ENCODE measurements around the gene PINK1.

The PINK1 gene

GRCh38 chr1:20684651-20685050 lies 51.4 kb downstream of the PINK1 start:
- TF ChIP-seq CTCF (IDR thresholded peaks at IDR 0.05; ENCODE audit: extremely low read depth, insufficient read depth, missing control alignments) = no peak
- in situ Hi-C loops (cut with MboI; ENCODE audit: low pct_unique_long_range_greater_than_20kb, low sequenced_read_pairs, unreplicated experiment) = no loop called here
- DNase-seq (ENCODE audit: low spot score) = no peak

DNA sequence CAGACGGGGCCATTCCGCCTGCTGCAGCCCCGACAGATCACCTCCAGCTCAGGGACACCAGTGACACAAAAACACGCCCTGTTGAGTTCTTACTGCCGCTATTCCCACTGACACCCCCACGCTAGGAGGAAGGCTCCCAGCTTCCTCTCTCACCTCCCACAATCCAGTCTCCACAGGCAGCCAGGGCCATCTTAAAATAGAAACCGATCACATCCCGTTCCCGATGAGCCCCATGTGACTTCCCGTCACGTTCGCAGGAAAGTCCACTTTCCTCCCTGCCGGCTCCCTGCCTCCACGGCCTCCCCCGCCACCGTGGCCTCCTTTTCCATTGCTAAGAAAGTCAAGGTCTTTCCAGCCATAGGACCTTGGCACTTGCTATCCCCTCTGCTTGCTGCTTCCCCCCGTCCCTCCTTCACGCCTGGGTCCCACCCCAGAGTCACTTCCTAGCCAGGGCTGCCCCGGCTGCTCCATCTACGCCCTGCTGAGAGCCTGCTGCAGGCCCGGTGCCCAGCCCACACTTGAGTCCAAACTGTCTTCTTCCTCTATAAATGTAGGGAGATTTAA lies 51.9 kb downstream of the PINK1 start:
- no peak for TF ChIP-seq CTCF (IDR thresholded peaks at IDR 0.05; ENCODE audit: extremely low read depth, insufficient read depth, missing control alignments)
- in situ Hi-C loops (cut with MboI; ENCODE audit: low pct_unique_long_range_greater_than_20kb, low sequenced_read_pairs, unreplicated experiment) = no loop called here
- no peak for DNase-seq (ENCODE audit: low spot score)

DNA sequence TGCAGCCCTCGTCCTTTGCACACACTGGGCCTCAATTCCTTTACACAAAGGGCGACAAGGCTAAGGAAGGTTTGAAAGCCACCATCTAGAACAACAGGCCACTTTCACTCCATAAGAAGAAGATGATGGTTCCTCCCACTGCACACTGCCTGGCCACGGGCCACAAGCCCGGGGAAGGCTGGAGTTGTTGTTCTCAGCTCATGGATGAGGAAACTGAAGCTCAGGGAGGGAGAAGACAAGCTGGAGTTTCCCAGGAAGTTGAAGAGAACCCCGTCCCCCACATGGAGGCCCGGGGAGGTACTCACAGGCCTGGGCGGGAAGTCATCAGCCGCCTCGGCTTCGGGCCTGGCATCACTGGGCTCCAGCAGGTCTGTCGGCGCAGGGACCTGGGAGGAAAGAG lies 52.5 kb downstream of the PINK1 start:
- DNase-seq (ENCODE audit: low spot score) = no peak
- TF ChIP-seq CTCF (IDR thresholded peaks at IDR 0.05; ENCODE audit: extremely low read depth, insufficient read depth, missing control alignments) = no peak
- in situ Hi-C loops (cut with MboI; ENCODE audit: low pct_unique_long_range_greater_than_20kb, low sequenced_read_pairs, unreplicated experiment) = no loop called here

DNA sequence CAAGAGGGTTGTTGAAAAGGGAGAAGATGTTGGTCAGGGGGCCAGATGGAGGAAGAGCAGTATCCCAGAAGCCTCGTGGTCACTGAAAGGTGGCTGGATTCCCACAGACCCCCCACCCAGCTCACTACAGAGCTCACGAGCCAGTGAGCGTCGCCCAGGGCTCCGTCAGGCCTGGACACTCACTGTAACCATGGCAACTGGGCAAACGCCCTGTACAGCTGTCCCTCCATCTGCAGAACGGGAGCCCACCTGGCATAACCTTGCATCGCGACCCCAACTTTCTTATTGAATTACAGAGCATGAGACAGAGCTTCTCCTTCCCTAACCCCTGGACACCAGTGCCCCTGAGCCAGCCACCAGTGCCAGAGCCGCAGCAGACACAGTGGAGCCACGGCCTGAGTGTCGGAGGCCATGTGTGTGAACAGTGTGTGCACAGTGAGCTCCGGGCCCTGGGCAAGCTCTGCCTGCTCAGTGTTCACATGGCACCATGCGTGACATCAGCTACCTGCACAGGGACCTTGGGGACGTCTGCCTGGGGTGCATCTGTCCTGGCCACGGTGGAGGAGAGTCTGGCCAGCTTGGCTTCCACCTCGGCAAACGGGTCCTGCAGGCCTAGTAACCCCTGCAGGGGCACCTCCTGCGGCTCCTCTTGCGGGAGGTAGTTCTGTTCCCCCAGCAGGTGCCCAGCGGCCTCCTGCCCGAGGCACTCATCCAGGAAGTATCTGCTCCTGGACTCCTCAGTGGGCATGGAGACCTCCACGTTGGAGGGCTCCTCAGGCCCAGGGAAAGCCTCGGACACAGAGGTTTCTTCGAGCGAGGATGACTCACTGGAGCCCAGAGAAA lies 53.8 kb downstream of the PINK1 start:
- in situ Hi-C loops (cut with MboI; ENCODE audit: low pct_unique_long_range_greater_than_20kb, low sequenced_read_pairs, unreplicated experiment) = no loop called here
- no peak for TF ChIP-seq CTCF (IDR thresholded peaks at IDR 0.05; ENCODE audit: extremely low read depth, insufficient read depth, missing control alignments)
- DNase-seq (ENCODE audit: low spot score) = no peak

DNA sequence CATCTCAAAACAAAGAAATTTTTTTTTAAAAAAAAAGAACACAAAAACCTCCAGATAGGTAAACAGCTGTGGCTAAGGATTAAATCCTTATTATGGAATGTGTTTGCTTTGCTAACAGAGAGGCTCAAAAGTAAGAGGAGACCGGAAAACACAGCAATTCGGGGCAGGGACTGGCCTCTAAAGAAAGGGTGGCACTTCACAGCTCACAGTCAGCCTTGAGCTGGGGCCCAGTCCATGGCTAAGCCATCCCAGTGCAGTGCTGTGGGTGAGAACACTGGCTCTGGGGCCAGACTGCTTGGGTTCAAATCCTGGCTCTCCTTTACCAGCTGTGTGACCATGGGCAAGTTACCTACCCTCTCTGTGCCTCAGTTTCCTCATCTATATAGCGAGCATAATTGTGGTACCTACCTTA lies 56.4 kb downstream of the PINK1 start:
- TF ChIP-seq CTCF (IDR thresholded peaks at IDR 0.05; ENCODE audit: extremely low read depth, insufficient read depth, missing control alignments) = no peak
- no peak for DNase-seq (ENCODE audit: low spot score)
- in situ Hi-C loops (cut with MboI; ENCODE audit: low pct_unique_long_range_greater_than_20kb, low sequenced_read_pairs, unreplicated experiment) = loop anchor here (10.0 kb wide), 1 partner anchor 505 kb away; no protein-coding TSS in a partner anchor

GRCh38 chr1:20691872-20692271 lies 58.6 kb downstream of the PINK1 start:
- TF ChIP-seq CTCF (IDR thresholded peaks at IDR 0.05; ENCODE audit: extremely low read depth, insufficient read depth, missing control alignments) = no peak
- DNase-seq (ENCODE audit: low spot score) = no peak
- in situ Hi-C loops (cut with MboI; ENCODE audit: low pct_unique_long_range_greater_than_20kb, low sequenced_read_pairs, unreplicated experiment) = loop anchor here (10.0 kb wide), 1 partner anchor 503 kb away; no protein-coding TSS in a partner anchor
